HT1080 (cell line): ENCODE measurements around the gene ABCC3. TPM values are rescaled to one million over a fixed set of nuclear protein-coding genes. Genes with fewer than 3 reads are reported as not detected.

ENCODE experiments used
- DNase-seq: peaks from one replicate; pipeline ENCODE4 v3.0.0-alpha.2; 2015; ENCODE audit warnings: low read depth
- small RNA-seq: library from RNA; depleted of rRNA; stranded (forward); fragments of <200 nt; gene quantifications from one replicate; pipeline ENCODE3, GENCODE V24; 2014
- total RNA-seq: library from RNA; depleted of rRNA; stranded (reverse); fragments of >200 nt; shearing (Covaris generic); gene quantifications from 2 replicates; pipeline ENCODE4 v1.2.3, GENCODE V29; 2014; rRNA removed

Gene ABCC3
- total RNA-seq, 1 experiment from 2014 or later = 6.4 TPM

DNA sequence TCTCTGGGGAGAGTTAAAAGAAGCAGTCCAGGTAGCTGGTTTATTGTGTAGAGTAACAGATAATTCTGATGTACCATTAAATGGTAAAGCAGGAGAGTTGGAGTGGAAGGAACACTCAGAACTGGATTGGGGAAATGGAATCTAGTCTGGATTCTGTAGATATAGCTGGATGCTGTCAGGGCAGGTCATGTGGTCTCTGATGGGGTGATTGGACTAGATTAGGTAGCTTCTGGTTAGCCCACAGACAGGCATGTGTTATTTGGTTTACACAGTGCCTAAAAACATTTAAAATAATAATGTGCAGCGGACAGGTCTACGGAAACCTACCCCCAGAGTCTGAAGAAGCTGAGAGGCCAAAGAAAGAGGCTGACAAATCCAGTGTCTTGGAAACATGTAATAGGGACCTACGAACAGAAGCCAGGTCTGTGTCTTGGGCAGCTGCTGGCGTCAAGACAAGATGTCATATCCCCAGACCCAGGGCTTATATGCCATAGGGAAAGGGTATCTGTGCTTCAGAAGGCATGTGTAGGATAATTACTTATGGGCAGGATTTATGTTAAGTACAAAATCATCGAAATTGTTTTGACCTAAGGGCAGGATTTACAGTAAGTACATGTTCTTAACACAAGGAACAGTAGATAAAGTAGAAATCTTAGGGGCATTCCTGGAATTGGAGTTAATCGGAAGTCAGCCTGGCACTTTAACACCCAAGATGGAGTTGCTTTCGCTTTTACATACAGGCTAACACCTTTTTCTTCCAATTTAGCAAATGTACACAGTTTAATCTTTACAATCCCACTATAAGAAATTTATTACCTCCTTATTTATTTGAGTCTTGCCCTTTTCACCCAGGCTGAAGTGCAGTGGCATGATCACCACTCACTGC, 97.1 kb downstream of the ABCC3 start:
- DNase-seq = no peak

DNA sequence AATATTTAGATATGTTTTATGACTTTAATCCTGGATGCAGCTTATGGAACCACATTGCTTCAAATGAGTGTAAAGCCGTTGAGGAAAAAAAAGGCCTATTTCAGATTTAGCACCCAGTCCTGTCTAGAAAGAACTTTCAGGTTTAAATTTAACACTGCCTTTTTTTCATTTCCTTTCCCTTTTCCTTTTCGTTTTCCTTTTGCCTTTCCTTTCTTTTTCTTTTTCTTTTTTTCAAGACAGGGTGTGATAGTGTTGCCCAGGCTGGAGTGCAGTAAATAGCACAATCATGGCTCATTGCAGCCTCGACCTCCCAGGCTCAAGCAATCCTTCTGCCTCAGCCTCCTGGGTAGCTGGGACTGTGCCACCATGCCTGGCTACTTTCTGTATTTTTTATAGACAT, 100.6 kb downstream of the ABCC3 start:
- DNase-seq = no peak

DNA sequence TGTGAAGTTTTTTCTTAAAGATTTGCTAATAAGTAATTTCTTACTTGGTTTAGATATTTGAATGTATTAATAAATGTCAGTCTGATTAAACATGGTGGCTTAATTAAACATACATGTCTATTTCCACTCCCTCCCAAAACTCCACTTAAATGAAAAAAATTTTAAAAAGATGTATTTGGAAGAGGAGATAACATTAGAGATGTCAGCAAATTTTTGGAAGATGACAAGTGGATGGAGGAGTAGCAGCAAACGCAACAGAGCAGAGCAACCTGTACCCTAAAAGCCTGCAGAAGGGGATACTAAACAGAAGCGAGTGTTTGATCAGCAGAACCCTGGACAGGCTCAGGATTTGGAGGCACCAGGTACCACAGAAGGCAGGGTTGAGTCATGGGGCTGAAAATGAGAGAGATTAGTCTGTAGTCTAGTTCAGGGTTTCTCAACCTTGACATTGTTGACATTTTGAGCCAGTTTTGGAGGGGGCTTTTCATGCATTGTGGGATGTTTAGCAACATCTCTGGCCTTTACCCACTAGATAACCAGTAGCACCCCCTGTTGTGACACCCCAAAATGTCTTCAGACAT, 102.5 kb downstream of the ABCC3 start:
- no peak for DNase-seq

DNA sequence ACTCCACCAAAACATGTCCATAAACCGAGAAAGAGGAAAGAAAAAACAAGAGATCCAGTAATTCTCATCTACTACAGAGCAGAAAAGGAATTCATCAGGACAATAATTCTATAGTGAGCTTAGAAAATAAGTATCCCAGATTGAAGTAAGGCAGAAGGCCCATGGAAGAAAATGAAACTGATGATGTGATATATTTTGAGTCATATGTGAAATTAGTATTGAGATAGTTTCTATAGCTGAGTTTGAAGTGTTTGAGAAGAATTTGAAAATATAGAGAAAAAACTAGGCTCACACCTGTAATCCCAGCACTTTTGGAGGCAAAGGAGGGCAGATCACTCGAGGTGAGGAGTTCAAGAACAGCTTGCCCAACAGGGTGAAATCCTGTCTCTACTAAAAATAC, 104.4 kb downstream of the ABCC3 start:
- no peak for DNase-seq

Small RNA genes lying within 50 kb of the gene (small RNA-seq; reads per million reads assigned to genes)
- not detected for gene RF00019

Other genes starting within 250 kb of the ABCC3 start
- gene LRRC59, start 237.4 kb upstream of the ABCC3 start, total RNA-seq = 235 and 290 TPM in 2 replicates
- 9.6 and 11.1 TPM in 2 replicates for gene ACSF2, start 208.7 kb upstream of the ABCC3 start, total RNA-seq
- not detected in 2 replicates for gene CHAD, start 166.0 kb upstream of the ABCC3 start, total RNA-seq
- 28.8 and 30.4 TPM in 2 replicates for gene RSAD1, start 156.0 kb upstream of the ABCC3 start, total RNA-seq
- gene MYCBPAP, start 126.4 kb upstream of the ABCC3 start, total RNA-seq = not detected in 2 replicates
- gene EPN3, start 102.1 kb upstream of the ABCC3 start, total RNA-seq = not detected in 2 replicates
- gene SPATA20, start 87.7 kb upstream of the ABCC3 start, total RNA-seq = 51.3 and 51.6 TPM in 2 replicates
- 0.03 and 0.40 TPM in 2 replicates for gene CACNA1G, start 74.2 kb upstream of the ABCC3 start, total RNA-seq
- gene ANKRD40, start 73.0 kb downstream of the ABCC3 start, total RNA-seq = 30.1 and 37.3 TPM in 2 replicates
- gene LUC7L3, start 84.7 kb downstream of the ABCC3 start, total RNA-seq = 41.7 and 45.9 TPM in 2 replicates
- not detected in 2 replicates for gene ANKRD40CL, start 132.6 kb downstream of the ABCC3 start, total RNA-seq
- not detected in 2 replicates for gene WFIKKN2, start 200.7 kb downstream of the ABCC3 start, total RNA-seq
- gene TOB1, start 231.5 kb downstream of the ABCC3 start, total RNA-seq = 2.8 and 15.0 TPM in 2 replicates